T-cell (primary cell): ENCODE data around the gene FGF19. TPM values are rescaled to one million over a fixed set of nuclear protein-coding genes. Genes with fewer than 3 reads are reported as not detected.
A peak's percentile ranks its signal among the peaks of the same experiment; 100 is the strongest.

Experiments
- ATAC-seq, 4 experiments: fragments of 200-7000 bp in 3 of 4; fragments of 150-1000 bp in 1 of 4; cut with Tn5 transposase; replicated peaks in 1 of 4; 1 replicate in 3 of 4; 2 replicates in 1 of 4; pipeline ENCODE4 v1.10.0; 2021; ENCODE audit warnings: moderate library complexity in 3 of 4, mild to moderate bottlenecking in 2 of 4, moderate number of reproducible peaks in 1 of 4
- CTCF ChIA-PET, 2 donors: fragments of 300-600 bp; sonication (Branson Sonifier 250); formaldehyde crosslinking; loops; one replicate each; lab custom pipeline; 2022; ENCODE audit warnings: antibody characterized with exemption in 2 of 2; lab: Charles Lee
- POLR2A ChIA-PET, 2 donors: fragments of 300-600 bp; sonication (Branson Sonifier 250); formaldehyde crosslinking; loops; one replicate each; lab custom pipeline; 2022; ENCODE audit warnings: antibody characterized with exemption in 2 of 2; lab: Charles Lee
- DNase-seq, 35 experiments: peaks; one replicate each; pipeline versions ENCODE4 v3.0.0 to v3.0.0-alpha.2; 2013 to 2023
- H3K27ac ChIP-seq: one replicate; pipeline ENCODE4 v1.5.1; 2013; ENCODE audit warnings: low read length
- H3K27me3 ChIP-seq, 2 experiments: replicated peaks in 1 of 2; 1 replicate in 1 of 2; 2 replicates in 1 of 2; pipeline versions ENCODE4 v1.6.1 to v1.7.0; 2013; ENCODE audit warnings: low read length in 1 of 2, mixed read lengths in 1 of 2; ENCODE audit not compliant: control insufficient read depth in 2 of 2, insufficient read depth in 2 of 2; ENCODE audit errors: extremely low read depth in 1 of 2
- H3K36me3 ChIP-seq, 2 donors: 1 replicate in 1 of 2; 2 replicates in 1 of 2; pipeline versions ENCODE4 v1.6.1 to v1.7.0; 2013; ENCODE audit warnings: low read length in 1 of 2; ENCODE audit not compliant: control insufficient read depth in 2 of 2, insufficient read depth in 1 of 2; ENCODE audit errors: extremely low read depth in 1 of 2
- H3K4me1 ChIP-seq, 2 experiments: 1 replicate in 1 of 2; 2 replicates in 1 of 2; pipeline versions ENCODE4 v1.6.1 to v1.7.0; 2013; ENCODE audit warnings: low read length in 2 of 2, mixed read lengths in 1 of 2; ENCODE audit not compliant: insufficient read depth in 2 of 2, control insufficient read depth in 1 of 2; ENCODE audit errors: extremely low read depth in 1 of 2
- H3K4me3 ChIP-seq, 2 donors: 1 replicate in 1 of 2; 2 replicates in 1 of 2; pipeline versions ENCODE4 v1.5.1 to v1.7.0; 2013; ENCODE audit warnings: mild to moderate bottlenecking in 2 of 2, low read length in 1 of 2, moderate library complexity in 1 of 2; ENCODE audit not compliant: control insufficient read depth in 1 of 2; ENCODE audit errors: extremely low read depth in 1 of 2
- H3K9me3 ChIP-seq: 2 replicates; pipeline ENCODE4 v1.7.0; 2013
- H3K27ac Mint-ChIP-seq, 2 donors: one replicate each; pipeline ENCODE4 v1.8.0; 2020 to 2021; ENCODE audit warnings: mild to moderate bottlenecking in 2 of 2, mixed read lengths in 2 of 2
- H3K27me3 Mint-ChIP-seq, 2 donors: one replicate each; pipeline ENCODE4 v1.8.0; 2021 to 2022; ENCODE audit warnings: mixed read lengths in 2 of 2
- H3K36me3 Mint-ChIP-seq: one replicate; pipeline ENCODE4 v1.8.0; 2021; ENCODE audit warnings: mixed read lengths
- H3K4me1 Mint-ChIP-seq, 3 donors: one replicate each; pipeline ENCODE4 v1.8.0; 2020 to 2022; ENCODE audit warnings: mixed read lengths in 3 of 3, mild to moderate bottlenecking in 1 of 3
- H3K4me3 Mint-ChIP-seq, 3 donors: one replicate each; pipeline ENCODE4 v1.8.0; 2020 to 2022; ENCODE audit warnings: mild to moderate bottlenecking in 3 of 3, mixed read lengths in 3 of 3, moderate library complexity in 3 of 3
- H3K9me3 Mint-ChIP-seq, 3 donors: one replicate each; pipeline ENCODE4 v1.8.0; 2020 to 2022; ENCODE audit warnings: mixed read lengths in 3 of 3
- WGBS: methylation state at CpG from one replicate; pipeline ENCODE4 v1.1.5; 2013; ENCODE audit warnings: missing lambda C conversion rate; ENCODE audit not compliant: insufficient coverage; 5-methylcytosine and 5-hydroxymethylcytosine counted together
- total RNA-seq, 35 experiments: library from RNA in 6 of 35; stranded (reverse) in 6 of 35; fragments of 120-200 nt in 1 of 35; gene quantifications; one replicate each; pipeline versions ENCODE4 v1.2.1 to v1.2.4 and lab custom pipeline; 2013 to 2026

FGF19 gene
- total RNA-seq, 5 donors from 2014 or later (not counting 1 experiment from before 2014, with no cell fraction given), result 0.09 TPM; not detected in 4

DNA sequence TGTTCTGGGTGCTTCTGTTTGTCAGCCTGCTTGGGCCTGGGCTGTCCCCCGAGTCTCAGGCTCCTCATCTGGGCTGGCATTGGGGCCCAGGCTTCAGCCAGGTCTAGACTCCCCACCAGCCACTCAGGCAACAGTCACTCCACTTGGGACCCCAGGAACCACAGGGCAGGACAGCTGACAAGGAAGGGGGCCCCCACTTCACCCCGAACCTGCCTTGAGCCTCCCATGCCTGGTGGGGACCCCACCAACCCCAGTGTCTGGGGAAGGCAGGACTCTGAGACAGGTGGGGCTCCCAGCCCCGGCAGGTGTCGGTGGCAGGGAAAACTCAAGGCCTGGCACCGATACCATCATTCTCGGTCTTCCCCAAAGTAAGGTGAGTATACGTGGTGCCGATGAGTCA is 17.0 kb downstream of the FGF19 start:
- H3K4me3 ChIP-seq, result no peak overlapping the region
- WGBS, result 82% methylated on average over 6 of the region's 8 CpGs
- no peaks in the 10 kb centered on the region for H3K9me3 ChIP-seq
- peaks cover 0 to 8% of the 10 kb centered on the region in 2 experiments for H3K4me1 ChIP-seq
- H3K27ac Mint-ChIP-seq, result no peak overlapping the region
- CTCF ChIA-PET, result no interaction called here
- peaks cover 0 to 3% (median 0%) of the 10 kb centered on the region in 3 donors for H3K9me3 Mint-ChIP-seq
- H3K4me1 Mint-ChIP-seq, result peaks cover 6 to 8% (median 7%) of the 10 kb centered on the region in 3 donors
- DNase-seq (no peak), ATAC-seq (no peak)
- H3K4me3 Mint-ChIP-seq, result no peak overlapping the region
- H3K36me3 Mint-ChIP-seq, result no peaks in the 10 kb centered on the region
- peaks cover 31 to 47% of the 10 kb centered on the region in 2 donors for H3K27me3 Mint-ChIP-seq
- POLR2A ChIA-PET, result no interaction called here
- peaks cover 5 to 42% of the 10 kb centered on the region in 2 experiments for H3K27me3 ChIP-seq
- no peaks in the 10 kb centered on the region for H3K36me3 ChIP-seq
- no peak overlapping the region for H3K27ac ChIP-seq

DNA sequence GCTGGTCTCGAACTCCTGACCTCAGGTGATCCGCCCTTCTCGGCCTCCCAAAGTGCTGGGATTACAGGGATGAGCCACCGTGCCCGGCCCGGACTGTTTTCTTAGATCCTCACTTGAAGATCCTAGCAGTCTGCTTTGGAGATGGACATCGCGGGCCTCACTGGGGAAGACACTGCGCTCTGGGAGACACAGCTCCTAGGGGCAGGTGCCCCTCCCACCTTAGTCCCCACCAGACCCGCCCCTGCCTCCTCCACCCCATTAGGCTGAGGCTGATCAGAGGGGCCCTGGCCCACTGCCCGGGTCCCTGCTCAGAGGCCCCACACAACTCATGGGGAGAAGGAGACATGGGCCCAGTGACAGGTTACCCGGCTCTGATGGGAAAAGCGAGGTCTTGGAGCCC is 17.4 kb downstream of the FGF19 start:
- ChIA-PET CTCF (no interaction called here), POLR2A (no interaction called here)
- H3K27ac ChIP-seq, result no peak overlapping the region
- H3K36me3 Mint-ChIP-seq, result no peaks in the 10 kb centered on the region
- no peak for DNase-seq
- no peak overlapping the region for H3K4me3 ChIP-seq
- H3K4me3 Mint-ChIP-seq, result peak overlapping the region in 1 of 3 donors; percentile 51
- no peak for ATAC-seq
- WGBS, result 73% methylated on average over 9 of the region's 13 CpGs
- H3K27ac Mint-ChIP-seq, result no peak overlapping the region
- peaks cover 5 to 42% of the 10 kb centered on the region in 2 experiments for H3K27me3 ChIP-seq
- no peaks in the 10 kb centered on the region for H3K36me3 ChIP-seq
- H3K4me1 ChIP-seq, result peaks cover 0 to 8% of the 10 kb centered on the region in 2 experiments
- H3K9me3 Mint-ChIP-seq, result no peaks in the 10 kb centered on the region
- peaks cover 27 to 43% of the 10 kb centered on the region in 2 donors for H3K27me3 Mint-ChIP-seq
- peaks cover 6 to 8% (median 7%) of the 10 kb centered on the region in 3 donors for H3K4me1 Mint-ChIP-seq
- H3K9me3 ChIP-seq, result no peaks in the 10 kb centered on the region

DNA sequence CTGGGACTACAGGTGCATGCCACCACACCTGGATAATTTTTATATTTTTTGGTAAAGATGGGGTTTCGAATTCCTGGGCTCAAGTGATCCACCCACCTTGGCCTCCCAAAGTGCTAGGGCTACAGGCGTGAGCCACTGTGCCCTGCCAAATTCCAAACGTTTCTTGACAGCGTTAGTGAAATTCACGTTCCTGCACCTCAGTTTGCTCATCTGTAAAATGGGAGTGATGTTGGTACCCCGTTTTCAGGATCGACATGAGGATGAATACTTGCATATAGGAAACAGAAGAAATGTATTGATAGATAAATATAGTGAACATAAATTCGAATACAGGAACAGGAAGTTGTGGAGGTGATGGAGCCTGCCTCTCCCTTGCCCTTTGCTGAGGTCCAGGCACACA is 18.5 kb downstream of the FGF19 start:
- Mint-ChIP-seq H3K36me3 (no peaks in the 10 kb centered on the region), H3K27ac (no peak overlapping the region), H3K9me3 (no peaks in the 10 kb centered on the region), H3K4me3 (peak overlapping the region; percentile 28 to 65 (median 51)), H3K4me1 (peaks cover 6 to 8% (median 7%) of the 10 kb centered on the region in 3 donors), H3K27me3 (peaks cover 18 to 34% of the 10 kb centered on the region in 2 donors)
- Histone ChIP-seq H3K4me1 (peaks cover 0 to 8% of the 10 kb centered on the region in 2 experiments), H3K27ac (no peak overlapping the region), H3K4me3 (no peak overlapping the region), H3K27me3 (peaks cover 5 to 38% of the 10 kb centered on the region in 2 experiments), H3K9me3 (no peaks in the 10 kb centered on the region), H3K36me3 (no peaks in the 10 kb centered on the region)
- ATAC-seq, result no peak
- WGBS, result 46% methylated on average over 7 of the region's 8 CpGs
- DNase-seq, result no peak
- ChIA-PET CTCF (interaction anchor here in 1 of 2 donors (0.6 kb wide), 1 partner anchor 202 kb away, joined by 5 read pairs; no protein-coding TSS in a partner anchor), POLR2A (no interaction called here)

DNA sequence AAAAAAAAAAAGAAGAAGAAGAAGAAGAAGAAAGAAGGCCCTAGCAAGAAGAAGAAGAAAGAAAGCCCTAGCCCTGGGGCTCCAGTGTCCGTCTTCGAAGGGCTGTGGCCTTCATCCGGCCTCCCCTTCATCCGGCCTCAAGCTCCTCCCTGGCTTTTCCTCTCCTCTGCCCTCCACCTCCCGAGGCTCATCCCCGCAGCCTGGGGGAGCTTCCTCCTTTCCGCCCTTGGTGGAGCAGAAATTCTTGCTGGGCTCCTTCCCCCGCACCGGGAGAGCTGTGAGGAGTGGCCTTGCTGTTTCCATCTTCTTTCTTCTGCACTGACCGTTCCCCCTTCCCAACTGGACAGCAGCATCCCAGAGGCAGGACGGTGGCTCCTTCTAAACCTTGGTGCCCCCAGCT is 19.2 kb downstream of the FGF19 start:
- Histone ChIP-seq H3K36me3 (no peaks in the 10 kb centered on the region), H3K9me3 (no peaks in the 10 kb centered on the region), H3K4me3 (no peak overlapping the region), H3K27ac (no peak overlapping the region), H3K4me1 (peaks cover 0 to 8% of the 10 kb centered on the region in 2 experiments), H3K27me3 (peaks cover 5 to 34% of the 10 kb centered on the region in 2 experiments)
- ChIA-PET CTCF (interaction anchor here in 1 of 2 donors (0.7 kb wide), 1 partner anchor 835 kb away, joined by 3 read pairs; no protein-coding TSS in a partner anchor), POLR2A (no interaction called here)
- DNase-seq (no peak), ATAC-seq (no peak)
- no peak overlapping the region for H3K4me3 Mint-ChIP-seq
- H3K9me3 Mint-ChIP-seq, result no peaks in the 10 kb centered on the region
- H3K4me1 Mint-ChIP-seq, result peaks cover 6 to 8% (median 7%) of the 10 kb centered on the region in 3 donors
- H3K36me3 Mint-ChIP-seq, result no peaks in the 10 kb centered on the region
- H3K27me3 Mint-ChIP-seq, result peaks cover 14 to 27% of the 10 kb centered on the region in 2 donors
- no peak overlapping the region for H3K27ac Mint-ChIP-seq
- WGBS, result 74% methylated on average over 6 of the region's 11 CpGs

DNA sequence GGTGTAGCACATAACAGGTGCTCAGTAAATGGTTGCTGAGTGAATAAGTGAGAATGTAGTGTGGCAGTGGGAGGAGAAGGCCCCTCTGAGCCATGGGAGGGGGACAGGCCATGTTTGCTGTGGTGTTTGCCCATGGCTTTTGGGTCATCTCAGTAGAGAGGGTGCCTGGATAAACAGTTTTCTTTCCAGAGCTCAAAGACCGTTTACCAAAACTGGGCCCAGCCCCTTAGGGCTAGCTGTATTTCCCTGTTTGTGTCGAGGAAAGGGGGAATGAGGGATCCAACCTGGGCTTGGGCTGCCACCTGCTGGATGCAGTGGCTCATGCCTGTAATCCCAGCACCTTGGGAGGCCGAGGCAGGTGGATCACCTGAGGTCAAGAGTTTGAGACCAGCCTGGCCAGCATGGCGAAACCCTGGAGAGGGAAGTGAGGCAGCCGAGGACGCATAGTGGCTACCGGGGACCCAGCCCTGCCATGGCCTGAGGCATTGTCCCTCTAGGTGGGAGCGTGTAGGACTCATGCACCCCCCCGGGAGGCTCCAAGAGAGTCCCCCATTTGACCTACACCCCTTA is 20.0 kb downstream of the FGF19 start:
- no peak for ATAC-seq
- Mint-ChIP-seq H3K27ac (no peak overlapping the region), H3K9me3 (no peaks in the 10 kb centered on the region), H3K4me3 (no peak overlapping the region), H3K27me3 (peaks cover 10 to 22% of the 10 kb centered on the region in 2 donors), H3K36me3 (no peaks in the 10 kb centered on the region), H3K4me1 (peaks cover 6 to 8% (median 7%) of the 10 kb centered on the region in 3 donors)
- WGBS, result 79% methylated on average over 7 of the region's 9 CpGs
- H3K27me3 ChIP-seq, result peaks cover 3 to 32% of the 10 kb centered on the region in 2 experiments
- H3K4me1 ChIP-seq, result peaks cover 0 to 8% of the 10 kb centered on the region in 2 experiments
- no peak overlapping the region for H3K4me3 ChIP-seq
- H3K9me3 ChIP-seq, result no peaks in the 10 kb centered on the region
- no peak for DNase-seq
- CTCF ChIA-PET, result no interaction called here
- no peak overlapping the region for H3K27ac ChIP-seq
- H3K36me3 ChIP-seq, result no peaks in the 10 kb centered on the region
- POLR2A ChIA-PET, result no interaction called here

DNA sequence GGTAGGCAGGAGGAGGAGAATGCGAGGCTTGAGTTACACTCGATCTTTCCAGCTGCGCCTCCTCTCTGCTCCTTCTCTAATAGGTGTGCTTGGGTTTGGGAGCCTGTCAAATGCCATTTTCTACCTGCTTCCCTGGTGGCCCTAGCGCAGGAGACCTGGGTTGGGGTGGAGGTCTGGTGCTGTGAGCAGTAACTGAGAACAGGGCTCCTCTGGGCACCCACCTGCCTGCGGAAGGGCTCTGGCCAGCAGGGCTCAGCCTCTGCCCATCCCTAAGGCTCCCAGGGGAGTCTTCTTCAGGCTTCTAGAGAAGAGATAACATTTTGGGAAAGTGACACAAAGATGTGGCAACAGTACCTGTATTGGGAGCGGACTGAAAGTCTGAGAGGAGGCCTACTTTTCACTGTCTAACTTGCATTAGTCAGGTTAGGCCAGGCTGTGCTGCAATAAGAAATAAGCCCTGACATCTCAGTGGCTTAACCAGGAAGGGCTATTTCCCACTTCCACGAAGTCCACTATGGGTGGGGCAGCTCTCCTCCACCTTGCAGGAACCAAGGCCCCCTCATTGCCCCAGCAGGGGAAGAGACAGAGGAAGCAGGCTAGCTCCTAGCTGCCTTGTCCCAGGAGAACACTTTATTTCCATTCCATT is 21.0 kb downstream of the FGF19 start:
- peaks cover 6 to 8% (median 7%) of the 10 kb centered on the region in 3 donors for H3K4me1 Mint-ChIP-seq
- peaks cover 3 to 28% of the 10 kb centered on the region in 2 experiments for H3K27me3 ChIP-seq
- DNase-seq (no peak), ATAC-seq (no peak)
- H3K4me3 Mint-ChIP-seq, result no peak overlapping the region
- H3K36me3 Mint-ChIP-seq, result no peaks in the 10 kb centered on the region
- ChIA-PET CTCF (no interaction called here), POLR2A (no interaction called here)
- peaks cover 5 to 14% of the 10 kb centered on the region in 2 donors for H3K27me3 Mint-ChIP-seq
- no peak overlapping the region for H3K27ac ChIP-seq
- no peak overlapping the region for H3K27ac Mint-ChIP-seq
- peaks cover 0 to 8% of the 10 kb centered on the region in 2 experiments for H3K4me1 ChIP-seq
- H3K9me3 Mint-ChIP-seq, result no peaks in the 10 kb centered on the region
- H3K4me3 ChIP-seq, result no peak overlapping the region
- H3K9me3 ChIP-seq, result no peaks in the 10 kb centered on the region
- H3K36me3 ChIP-seq, result no peaks in the 10 kb centered on the region
- WGBS, result 100% methylated on average over 2 of the region's 7 CpGs
